ENCODE measurements around the gene NCKAP5L.
"Not testable (repeated sequence)": the region's sequence is repeated elsewhere in the genome, so short reads cannot be mapped to it uniquely, and the experiment has no call there.

Gene NCKAP5L

DNA sequence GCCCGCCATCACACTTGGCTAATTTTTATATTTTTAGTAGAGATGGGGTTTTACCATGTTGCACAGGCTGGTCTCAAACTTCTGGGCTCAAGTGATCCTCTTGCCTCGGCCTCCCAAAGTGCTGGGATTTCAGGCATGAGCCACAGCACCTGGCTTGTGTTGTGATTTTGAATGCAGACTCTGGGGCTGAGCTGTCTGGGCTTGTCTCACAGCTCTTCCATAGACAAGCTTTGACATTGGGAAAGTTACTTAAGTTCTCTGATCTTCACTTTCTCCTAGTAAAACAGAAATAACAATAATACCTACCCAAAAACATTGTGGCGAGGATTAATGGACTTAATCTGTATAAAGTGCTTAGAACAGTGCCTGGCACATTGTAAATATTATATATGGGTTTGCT is 50.9 kb downstream of the NCKAP5L start:
- no peak for DNase-seq

DNA sequence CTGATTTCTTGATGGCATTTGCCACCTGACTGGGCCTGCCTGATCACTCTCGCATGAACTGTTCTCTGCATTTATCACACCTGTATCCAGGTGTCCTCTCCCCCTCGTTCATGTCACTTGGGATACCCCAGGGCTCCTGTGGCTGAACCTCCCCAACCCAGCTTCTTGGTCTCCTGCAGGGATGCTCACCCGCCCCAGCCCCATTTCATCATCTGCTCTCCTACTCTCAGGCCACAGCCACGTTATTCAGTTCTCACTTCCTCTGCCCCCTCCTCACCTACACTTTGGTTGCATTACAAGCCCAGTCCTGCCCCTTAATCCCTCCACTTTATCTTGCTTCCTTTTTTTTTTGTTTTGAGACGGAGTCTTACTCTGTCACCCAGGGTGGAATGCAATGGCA is 51.4 kb downstream of the NCKAP5L start:
- no peak for DNase-seq

DNA sequence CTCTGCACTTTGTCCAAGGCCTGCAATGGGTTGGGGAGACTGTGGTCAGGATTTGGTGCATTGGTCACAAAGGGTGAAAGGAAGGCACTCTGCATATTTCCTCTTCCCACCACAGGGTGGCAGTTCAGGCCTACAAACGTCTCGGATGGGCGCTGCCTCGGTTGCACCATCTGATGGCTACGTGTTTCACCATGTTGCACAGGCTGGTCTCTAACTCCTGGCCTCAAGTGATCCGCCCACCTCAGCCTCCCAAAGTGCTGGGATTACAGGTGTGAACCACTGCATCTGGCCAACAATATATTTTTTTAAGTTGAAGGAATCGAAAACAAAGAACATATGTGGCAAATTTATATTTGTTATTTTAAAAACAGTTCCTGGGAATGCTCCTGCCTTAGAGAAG is 51.8 kb downstream of the NCKAP5L start:
- peak; percentile 45 for DNase-seq

DNA sequence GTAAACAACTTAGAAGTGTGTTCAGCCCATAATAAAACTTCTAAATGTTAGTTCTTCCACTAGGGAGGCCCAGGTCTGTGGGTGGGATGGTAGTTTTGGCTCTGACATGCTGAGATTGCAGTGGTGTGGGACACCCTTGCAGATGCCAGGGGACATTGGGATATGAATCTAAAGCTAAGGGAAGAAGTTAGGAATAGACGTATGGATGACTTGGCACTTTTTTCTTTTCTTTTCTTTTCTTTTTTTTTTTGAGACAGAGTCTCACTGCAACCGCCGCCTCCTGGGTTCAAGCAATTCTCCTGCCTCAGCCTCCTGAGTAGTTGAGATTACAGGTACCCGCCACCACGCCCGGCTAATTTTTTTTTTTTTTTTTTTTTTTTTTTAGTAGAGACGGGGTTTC is 55.1 kb downstream of the NCKAP5L start:
- not testable (repeated sequence) for DNase-seq

DNA sequence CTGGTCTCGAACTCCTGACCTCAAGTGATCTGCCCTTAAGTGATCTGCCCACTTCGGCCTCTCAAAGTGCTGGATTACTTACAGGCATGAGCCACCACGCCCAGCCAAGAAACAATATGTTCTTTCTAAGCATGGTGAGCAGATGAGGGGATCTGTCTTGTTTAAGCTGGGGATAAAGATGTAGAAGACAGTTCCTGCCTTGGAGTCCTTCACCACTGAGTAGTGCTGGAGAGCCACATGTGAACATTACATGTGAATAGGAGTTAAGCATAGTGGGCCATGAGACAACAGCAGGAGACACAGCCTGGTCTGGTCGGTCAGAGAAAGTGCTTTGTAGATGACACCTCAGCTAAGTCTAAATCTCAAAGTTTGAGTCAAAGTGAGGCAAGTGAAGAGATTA is 60.9 kb downstream of the NCKAP5L start:
- DNase-seq = no peak

GRCh38 chr12:49766115-49766455 is 62.1 kb downstream of the NCKAP5L start:
- no peak for DNase-seq

- DNase-seq = no peak
Measured at GRCh38 chr12:49764126-49764525, 64.1 kb downstream of the NCKAP5L start.

DNA sequence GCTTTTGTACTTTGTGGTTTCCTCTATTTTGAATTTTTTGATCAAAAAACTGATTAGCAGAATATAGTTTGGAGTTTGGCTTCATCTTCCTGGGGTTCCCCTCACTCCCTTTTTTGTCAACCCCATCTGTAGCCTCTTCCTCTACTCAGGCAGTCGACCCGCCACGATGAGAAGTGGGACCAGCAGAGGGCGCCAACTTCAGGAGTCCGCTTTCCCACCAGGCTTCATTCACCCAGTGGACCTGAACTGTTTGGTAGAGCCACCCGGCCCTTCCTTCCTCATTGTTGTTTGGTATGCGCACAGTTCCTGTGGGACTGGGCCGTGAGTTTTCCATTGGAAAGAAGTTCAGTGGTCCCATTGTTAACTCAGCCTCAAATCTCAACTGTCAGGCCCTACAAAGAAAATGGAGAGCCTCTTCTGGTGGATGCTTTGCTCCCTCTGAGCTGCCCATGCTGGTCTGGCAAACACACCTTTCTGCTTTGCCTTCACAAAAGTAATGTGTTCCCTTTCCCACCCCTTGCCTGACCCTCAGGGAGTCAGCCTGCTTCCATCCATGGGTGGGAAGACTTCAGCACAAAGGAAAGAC is 65.1 kb downstream of the NCKAP5L start:
- peak; percentile 83 for DNase-seq

DNA sequence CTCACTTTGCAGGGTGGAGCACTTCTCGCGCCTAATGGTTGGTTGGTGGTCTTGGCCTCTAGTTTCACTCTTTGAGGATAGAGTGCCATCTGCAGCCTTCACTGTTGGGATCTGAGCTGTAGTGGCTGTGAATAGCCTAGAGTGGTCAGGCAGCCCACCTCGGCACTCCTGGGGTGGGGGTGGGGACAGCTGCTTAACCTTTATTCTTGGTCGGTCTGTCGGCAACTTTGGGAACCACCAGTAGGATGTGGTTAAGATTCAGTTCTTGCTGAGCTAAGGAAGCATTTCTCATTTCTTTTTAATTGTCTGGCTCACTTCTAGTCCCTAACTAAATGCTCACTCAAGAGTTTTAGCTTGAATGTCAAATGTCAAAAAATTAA is 65.8 kb downstream of the NCKAP5L start:
- DNase-seq = no peak

DNA sequence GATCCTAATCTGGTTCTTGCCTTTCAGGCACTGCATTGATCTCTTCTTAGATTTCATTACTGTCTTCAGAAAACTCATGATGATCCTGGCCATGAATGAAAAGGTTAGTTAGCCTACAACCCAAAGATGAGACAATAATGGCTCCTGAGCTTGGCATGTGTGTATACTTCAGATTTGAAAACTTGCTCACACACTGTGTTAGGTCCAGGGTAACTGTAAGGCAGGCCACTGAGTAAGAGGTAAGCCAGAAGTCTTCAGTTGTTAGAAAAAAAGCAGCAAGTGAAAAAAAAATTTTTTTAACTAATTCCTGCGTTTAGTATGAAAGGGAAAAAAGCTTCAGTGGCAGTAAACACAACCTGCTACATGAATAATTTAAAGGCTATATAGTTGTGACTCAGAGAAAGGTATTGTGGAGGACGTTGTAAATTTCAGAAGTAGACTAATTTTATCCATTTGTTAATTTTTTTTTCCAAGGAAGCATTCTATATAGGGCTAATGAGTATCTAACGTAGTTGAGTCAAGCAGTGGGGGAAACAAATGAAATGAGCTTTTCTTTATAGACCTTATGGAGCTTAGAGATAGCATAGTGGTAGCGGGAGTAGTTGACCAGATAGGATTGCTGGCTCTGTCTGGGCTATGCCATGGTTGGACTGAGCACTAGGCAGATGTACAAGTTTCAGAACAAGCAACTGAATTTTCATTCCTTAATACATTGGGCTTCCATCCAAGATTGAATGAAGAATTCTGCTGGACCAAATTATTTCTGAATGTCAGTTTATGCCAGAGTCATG is 66.3 kb downstream of the NCKAP5L start:
- no peak for DNase-seq

GRCh38 chr12:49750996-49751393 is 77.2 kb downstream of the NCKAP5L start:
- no peak for DNase-seq

DNA sequence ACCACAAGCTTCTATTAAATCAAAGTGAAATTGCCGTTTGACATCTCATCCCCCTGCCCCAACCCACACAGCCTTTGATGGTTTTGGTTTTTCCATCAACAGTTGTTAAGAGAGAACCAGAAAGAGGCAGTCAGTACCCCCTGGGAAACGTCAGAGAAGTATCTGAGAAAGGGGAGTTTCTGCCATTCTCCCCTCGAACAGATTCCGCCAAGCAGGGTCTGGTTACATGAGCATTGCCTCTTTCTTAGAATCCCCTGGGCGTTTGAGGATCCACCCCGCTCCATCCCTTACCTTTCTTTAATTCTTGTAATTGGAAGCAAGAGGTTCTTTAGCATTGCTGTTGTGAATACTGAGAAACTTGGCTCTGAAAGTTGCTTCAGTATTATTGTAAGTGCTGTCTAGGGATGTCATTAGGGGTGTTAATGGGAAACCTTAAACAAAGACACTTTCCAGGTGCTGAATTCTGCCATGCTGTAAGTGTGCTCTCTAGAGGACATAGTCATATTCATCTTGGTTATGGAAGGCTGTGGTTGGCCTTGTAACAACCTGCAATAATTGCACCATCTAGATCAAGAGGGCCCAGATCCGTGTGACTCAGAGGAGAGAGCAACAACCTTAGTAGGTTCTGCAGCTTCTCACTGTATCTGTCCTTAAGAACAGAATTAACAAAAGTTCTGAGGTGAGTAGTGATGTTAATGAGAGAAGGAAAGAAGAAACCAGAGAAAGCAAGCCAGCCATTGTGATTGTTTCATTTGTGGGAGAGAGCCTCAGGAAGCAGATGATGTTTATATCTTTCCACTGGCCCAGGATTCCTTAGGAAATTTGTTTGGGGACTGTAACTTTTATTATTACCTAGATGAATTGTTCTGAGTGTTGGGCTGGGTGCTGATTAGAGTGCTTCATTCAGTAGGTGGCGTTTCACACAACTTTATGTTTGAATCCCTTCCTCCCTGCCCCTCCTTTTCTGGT is 77.9 kb downstream of the NCKAP5L start:
- no peak for DNase-seq

DNA sequence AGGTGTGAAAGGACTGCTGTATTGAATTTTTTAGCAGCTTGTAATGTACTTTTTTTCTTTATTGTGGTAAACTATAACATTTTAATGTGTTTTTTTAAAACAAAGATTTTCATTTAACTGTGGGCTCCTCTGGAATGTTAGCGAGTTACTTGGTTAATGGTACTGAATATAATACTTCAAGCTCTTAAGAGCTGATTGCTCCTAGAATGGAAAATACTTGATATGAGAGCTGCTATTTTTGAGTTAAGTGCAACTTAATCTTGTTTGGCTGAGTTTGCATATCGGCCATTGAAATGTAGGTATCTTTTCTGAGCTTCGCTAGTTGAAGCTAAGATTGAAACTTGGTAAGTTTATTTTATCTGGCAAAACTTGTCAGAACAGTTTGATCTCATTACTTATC is 79.4 kb downstream of the NCKAP5L start:
- DNase-seq = no peak

- no peak for DNase-seq
Measured at GRCh38 chr12:49748306-49748705, 79.9 kb downstream of the NCKAP5L start.

DNA sequence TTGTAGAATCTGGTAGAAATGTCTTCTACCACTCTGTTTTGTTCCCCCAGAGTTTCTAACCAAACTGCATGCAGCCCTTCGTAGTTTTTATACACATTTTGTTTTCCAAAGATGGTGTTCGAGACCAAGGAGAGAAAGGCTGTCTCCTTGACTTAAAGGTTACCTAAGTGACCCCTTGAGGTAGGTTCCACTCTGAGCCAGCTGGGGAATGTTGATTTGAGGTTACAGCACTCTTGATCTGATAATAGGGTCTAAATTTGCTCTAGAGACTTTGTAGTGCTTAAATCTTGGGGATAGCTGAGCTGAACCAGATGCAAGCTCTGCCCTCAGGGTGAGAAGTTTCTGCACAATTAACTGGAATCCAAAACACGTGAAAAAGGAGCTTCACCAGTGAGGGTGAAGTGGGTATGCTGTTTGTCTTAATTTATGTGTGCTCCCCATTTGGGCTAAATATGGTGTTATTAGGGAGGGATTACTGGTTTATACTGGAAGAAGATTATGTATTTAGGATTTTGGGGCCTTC is 83.8 kb downstream of the NCKAP5L start:
- no peak for DNase-seq

- peak; percentile 84 for DNase-seq
Measured at GRCh38 chr12:49741882-49742620, 86.2 kb downstream of the NCKAP5L start.

All from activated T-cell treated with anti-CD3 and anti-CD28 coated beads, Interleukin-2, amount 50 U/mL, for 1 hour (primary cell).